Ascending aorta (tissue), 2 donors: ENCODE measurements around the gene R3HDM4. TPM values are rescaled to one million over a fixed set of nuclear protein-coding genes. Genes with fewer than 3 reads are reported as not detected.

Source experiments
- DNase-seq, 2 donors: peaks; one replicate each; pipeline ENCODE4 v3.0.0-alpha.2; 2019; ENCODE audit warnings: low spot score in 2 of 2
- H3K27ac ChIP-seq, 2 donors: fragments of 200-600 bp; sonication (generic); one replicate each; pipeline ENCODE4 v1.5.1; 2016 to 2017; ENCODE audit warnings: mild to moderate bottlenecking in 1 of 2
- H3K27me3 ChIP-seq: fragments of 200-600 bp; sonication (generic); one replicate; pipeline ENCODE4 v1.5.1; 2017
- H3K36me3 ChIP-seq, 2 donors: fragments of 200-600 bp; sonication (generic); one replicate each; pipeline ENCODE4 v1.5.1; 2016
- H3K4me1 ChIP-seq, 2 donors: fragments of 200-600 bp; sonication (generic); one replicate each; pipeline ENCODE4 v1.5.1; 2016 to 2017; ENCODE audit warnings: mild to moderate bottlenecking in 1 of 2
- H3K4me3 ChIP-seq, 2 donors: fragments of 200-600 bp; sonication (generic); one replicate each; pipeline ENCODE4 v1.5.1; 2016 to 2017; ENCODE audit warnings: mild to moderate bottlenecking in 1 of 2
- H3K9me3 ChIP-seq, 2 donors: fragments of 200-600 bp; sonication (generic); one replicate each; pipeline ENCODE4 v1.5.1; 2016
- CTCF ChIP-seq, 3 experiments: fragments of 200-600 bp in 2 of 3; fragments of 450-650 bp in 1 of 3; sonication (generic) in 2 of 3; IDR thresholded peaks; one replicate each; pipeline ENCODE4 v1.5.1; 2016 to 2019; ENCODE audit warnings: antibody characterized with exemption in 3 of 3, mild to moderate bottlenecking in 1 of 3, moderate library complexity in 1 of 3
- intact Hi-C: fragments of 100-400 bp; cut with DNase I; formaldehyde crosslinking; loops from one replicate; pipeline ENCODE4 v1.15.1; 2023
- total RNA-seq: library from RNA; depleted of rRNA; stranded (reverse); fragments of >200 nt; gene quantifications from one replicate; pipeline ENCODE4 v1.1.0, GENCODE V29; 2016

Gene R3HDM4
- total RNA-seq, 1 donor from 2014 or later, result 81.5 TPM

- intact Hi-C loops, result no loop called here
- Histone ChIP-seq H3K27ac (no peak overlapping the region), H3K36me3 (peaks cover 7 to 31% of the 10 kb centered on the region in 2 donors), H3K4me1 (no peaks in the 10 kb centered on the region), H3K27me3 (no peaks in the 10 kb centered on the region), H3K9me3 (no peaks in the 10 kb centered on the region), H3K4me3 (no peak overlapping the region)
- no peak for TF ChIP-seq CTCF (IDR thresholded peaks at IDR 0.05)
- DNase-seq, result no peak
These were observed 13.0 kb downstream of the R3HDM4 start for GRCh38 chr19:900043-900301.

- intact Hi-C loops, result no loop called here
- Histone ChIP-seq H3K4me1 (no peaks in the 10 kb centered on the region), H3K9me3 (no peaks in the 10 kb centered on the region), H3K27ac (no peak overlapping the region), H3K4me3 (no peak overlapping the region), H3K27me3 (no peaks in the 10 kb centered on the region), H3K36me3 (peaks cover 7 to 31% of the 10 kb centered on the region in 2 donors)
- no peak for DNase-seq
- TF ChIP-seq CTCF (IDR thresholded peaks at IDR 0.05), result no peak
These were observed 13.5 kb downstream of the R3HDM4 start for GRCh38 chr19:899336-900042.

- H3K27me3 ChIP-seq, result no peaks in the 10 kb centered on the region
- no peak for DNase-seq
- intact Hi-C loops, result no loop called here
- peaks cover 7 to 31% of the 10 kb centered on the region in 2 donors for H3K36me3 ChIP-seq
- no peak overlapping the region for H3K27ac ChIP-seq
- H3K4me1 ChIP-seq, result no peaks in the 10 kb centered on the region
- no peak overlapping the region for H3K4me3 ChIP-seq
- H3K9me3 ChIP-seq, result no peaks in the 10 kb centered on the region
- TF ChIP-seq CTCF (IDR thresholded peaks at IDR 0.05), result no peak
These were observed 14.4 kb downstream of the R3HDM4 start for GRCh38 chr19:898663-899062.

GRCh38 chr19:897442-898039 is 15.5 kb downstream of the R3HDM4 start:
- no peaks in the 10 kb centered on the region for H3K9me3 ChIP-seq
- H3K36me3 ChIP-seq, result peaks cover 7 to 31% of the 10 kb centered on the region in 2 donors
- intact Hi-C loops, result no loop called here
- DNase-seq, result no peak
- TF ChIP-seq CTCF (IDR thresholded peaks at IDR 0.05), result no peak
- H3K4me1 ChIP-seq, result no peaks in the 10 kb centered on the region
- H3K4me3 ChIP-seq, result no peak overlapping the region
- no peak overlapping the region for H3K27ac ChIP-seq
- H3K27me3 ChIP-seq, result no peaks in the 10 kb centered on the region

GRCh38 chr19:896999-897398 is 16.0 kb downstream of the R3HDM4 start:
- Histone ChIP-seq H3K4me1 (peaks cover 3 to 4% of the 10 kb centered on the region in 2 donors), H3K36me3 (peaks cover 7 to 31% of the 10 kb centered on the region in 2 donors), H3K4me3 (no peak overlapping the region), H3K9me3 (no peaks in the 10 kb centered on the region), H3K27ac (no peak overlapping the region), H3K27me3 (no peaks in the 10 kb centered on the region)
- TF ChIP-seq CTCF (IDR thresholded peaks at IDR 0.05), result no peak
- no peak for DNase-seq
- intact Hi-C loops, result no loop called here
